ENCODE measurements around the gene C11orf58. TPM values are rescaled to one million over a fixed set of nuclear protein-coding genes. Genes with fewer than 3 reads are reported as not detected.

C11orf58 gene
- total RNA-seq, 1 donor = 205 TPM

- H3K4me3 ChIP-seq (ENCODE audit: low read length) = no peak overlapping the region
- H3K27me3 ChIP-seq (ENCODE audit: insufficient read depth, low read length) = no peaks in the 10 kb centered on the region
- H3K4me1 ChIP-seq (ENCODE audit: insufficient read depth, low read length) = no peaks in the 10 kb centered on the region
- H3K9me3 ChIP-seq (ENCODE audit: low read depth, low read length) = no peaks in the 10 kb centered on the region
These were observed 12.0 kb downstream of the C11orf58 start for GRCh38 chr11:16750417-16750816.

- H3K4me1 ChIP-seq (ENCODE audit: insufficient read depth, low read length) = peaks cover 17% of the 10 kb centered on the region
- H3K4me3 ChIP-seq (ENCODE audit: low read length) = no peak overlapping the region
- no peaks in the 10 kb centered on the region for H3K9me3 ChIP-seq (ENCODE audit: low read depth, low read length)
- no peaks in the 10 kb centered on the region for H3K27me3 ChIP-seq (ENCODE audit: insufficient read depth, low read length)
These were observed 20.1 kb downstream of the C11orf58 start for GRCh38 chr11:16758382-16759024.

GRCh38 chr11:16759857-16760508 lies 21.5 kb downstream of the C11orf58 start:
- Histone ChIP-seq H3K4me1 (ENCODE audit: insufficient read depth, low read length) (peaks cover 17% of the 10 kb centered on the region), H3K4me3 (ENCODE audit: low read length) (no peak overlapping the region), H3K9me3 (ENCODE audit: low read depth, low read length) (no peaks in the 10 kb centered on the region), H3K27me3 (ENCODE audit: insufficient read depth, low read length) (no peaks in the 10 kb centered on the region)

- no peaks in the 10 kb centered on the region for H3K27me3 ChIP-seq (ENCODE audit: insufficient read depth, low read length)
- H3K4me3 ChIP-seq (ENCODE audit: low read length) = no peak overlapping the region
- H3K4me1 ChIP-seq (ENCODE audit: insufficient read depth, low read length) = peaks cover 15% of the 10 kb centered on the region
- no peaks in the 10 kb centered on the region for H3K9me3 ChIP-seq (ENCODE audit: low read depth, low read length)
These were observed 25.3 kb downstream of the C11orf58 start for GRCh38 chr11:16763746-16764145.

GRCh38 chr11:16764888-16765287 lies 26.4 kb downstream of the C11orf58 start:
- Histone ChIP-seq H3K27me3 (ENCODE audit: insufficient read depth, low read length) (no peaks in the 10 kb centered on the region), H3K4me1 (ENCODE audit: insufficient read depth, low read length) (peaks cover 4% of the 10 kb centered on the region)

GRCh38 chr11:16767137-16767536 lies 28.7 kb downstream of the C11orf58 start:
- no peak overlapping the region for H3K4me3 ChIP-seq (ENCODE audit: low read length)
- H3K27me3 ChIP-seq (ENCODE audit: insufficient read depth, low read length) = no peaks in the 10 kb centered on the region
- H3K9me3 ChIP-seq (ENCODE audit: low read depth, low read length) = no peaks in the 10 kb centered on the region
- no peaks in the 10 kb centered on the region for H3K4me1 ChIP-seq (ENCODE audit: insufficient read depth, low read length)

More at GRCh38 chr11:16764888-16765287, 26.4 kb downstream of the C11orf58 start:
- Histone ChIP-seq H3K9me3 (ENCODE audit: low read depth, low read length) (no peaks in the 10 kb centered on the region), H3K4me3 (ENCODE audit: low read length) (no peak overlapping the region)

GRCh38 chr11:16767957-16768356 lies 29.5 kb downstream of the C11orf58 start:
- H3K4me3 ChIP-seq (ENCODE audit: low read length) = no peak overlapping the region
- H3K4me1 ChIP-seq (ENCODE audit: insufficient read depth, low read length) = no peaks in the 10 kb centered on the region
- H3K9me3 ChIP-seq (ENCODE audit: low read depth, low read length) = no peaks in the 10 kb centered on the region
- no peaks in the 10 kb centered on the region for H3K27me3 ChIP-seq (ENCODE audit: insufficient read depth, low read length)

- Histone ChIP-seq H3K4me3 (ENCODE audit: low read length) (no peak overlapping the region), H3K4me1 (ENCODE audit: insufficient read depth, low read length) (no peaks in the 10 kb centered on the region), H3K27me3 (ENCODE audit: insufficient read depth, low read length) (no peaks in the 10 kb centered on the region), H3K9me3 (ENCODE audit: low read depth, low read length) (no peaks in the 10 kb centered on the region)
These were observed 30.9 kb downstream of the C11orf58 start for GRCh38 chr11:16769386-16769785.

- H3K9me3 ChIP-seq (ENCODE audit: low read depth, low read length) = no peaks in the 10 kb centered on the region
- H3K27me3 ChIP-seq (ENCODE audit: insufficient read depth, low read length) = no peaks in the 10 kb centered on the region
- H3K4me3 ChIP-seq (ENCODE audit: low read length) = no peak overlapping the region
- H3K4me1 ChIP-seq (ENCODE audit: insufficient read depth, low read length) = no peaks in the 10 kb centered on the region
These were observed 31.6 kb downstream of the C11orf58 start for GRCh38 chr11:16770016-16770415.

GRCh38 chr11:16771350-16772140 lies 33.1 kb downstream of the C11orf58 start:
- no peak overlapping the region for H3K4me3 ChIP-seq (ENCODE audit: low read length)
- H3K4me1 ChIP-seq (ENCODE audit: insufficient read depth, low read length) = no peaks in the 10 kb centered on the region
- no peaks in the 10 kb centered on the region for H3K27me3 ChIP-seq (ENCODE audit: insufficient read depth, low read length)
- no peaks in the 10 kb centered on the region for H3K9me3 ChIP-seq (ENCODE audit: low read depth, low read length)

GRCh38 chr11:16772141-16772512 lies 33.7 kb downstream of the C11orf58 start:
- Histone ChIP-seq H3K4me1 (ENCODE audit: insufficient read depth, low read length) (no peaks in the 10 kb centered on the region), H3K9me3 (ENCODE audit: low read depth, low read length) (no peaks in the 10 kb centered on the region), H3K27me3 (ENCODE audit: insufficient read depth, low read length) (no peaks in the 10 kb centered on the region), H3K4me3 (ENCODE audit: low read length) (no peak overlapping the region)

GRCh38 chr11:16773981-16774935 lies 35.8 kb downstream of the C11orf58 start:
- H3K9me3 ChIP-seq (ENCODE audit: low read depth, low read length) = no peaks in the 10 kb centered on the region
- H3K27me3 ChIP-seq (ENCODE audit: insufficient read depth, low read length) = no peaks in the 10 kb centered on the region
- peaks cover 4% of the 10 kb centered on the region for H3K4me1 ChIP-seq (ENCODE audit: insufficient read depth, low read length)
- no peak overlapping the region for H3K4me3 ChIP-seq (ENCODE audit: low read length)

GRCh38 chr11:16774936-16775613 lies 36.6 kb downstream of the C11orf58 start:
- H3K4me1 ChIP-seq (ENCODE audit: insufficient read depth, low read length) = peaks cover 9% of the 10 kb centered on the region
- no peaks in the 10 kb centered on the region for H3K27me3 ChIP-seq (ENCODE audit: insufficient read depth, low read length)
- no peak overlapping the region for H3K4me3 ChIP-seq (ENCODE audit: low read length)
- no peaks in the 10 kb centered on the region for H3K9me3 ChIP-seq (ENCODE audit: low read depth, low read length)

- Histone ChIP-seq H3K4me1 (ENCODE audit: insufficient read depth, low read length) (peaks cover 11% of the 10 kb centered on the region), H3K27me3 (ENCODE audit: insufficient read depth, low read length) (no peaks in the 10 kb centered on the region), H3K9me3 (ENCODE audit: low read depth, low read length) (no peaks in the 10 kb centered on the region), H3K4me3 (ENCODE audit: low read length) (no peak overlapping the region)
These were observed 37.3 kb downstream of the C11orf58 start for GRCh38 chr11:16775614-16776283.

Data from mononuclear cell (primary cell).